Neural cell (in vitro differentiated cells): ENCODE results near the gene PCDHGA8.
"Not testable (repeated sequence)": the region's sequence is repeated elsewhere in the genome, so short reads cannot be mapped to it uniquely, and the experiment has no call there.

Experiments
- EP300 ChIP-seq: fragments of 450-650 bp; conservative IDR thresholded peaks from 2 replicates; pipeline ENCODE4 v1.6.1; 2014; ENCODE audit warnings: antibody characterized with exemption, mild to moderate bottlenecking, moderate library complexity; ENCODE audit not compliant: poor library complexity, severe bottlenecking
- EZH2 ChIP-seq: fragments of 200-600, 300-800 bp; shearing (Covaris generic), sonication (generic); IDR thresholded peaks from 2 replicates; pipeline ENCODE4 v1.6.1; 2014; ENCODE audit warnings: antibody characterized with exemption, low read length, borderline replicate concordance, mild to moderate bottlenecking; ENCODE audit not compliant: insufficient read depth, poor library complexity, severe bottlenecking
- POLR2AphosphoS5 ChIP-seq: IDR thresholded peaks from 2 replicates; pipeline ENCODE4 v1.6.1; 2012

GRCh38 chr5:141432308-141432707 is 39.9 kb downstream of the PCDHGA8 start:
- TF ChIP-seq POLR2AphosphoS5, EP300, EZH2: not testable (repeated sequence)
